ENCODE measurements around the gene ARHGEF5.

GRCh38 chr7:144404946-144405345 lies 49.7 kb downstream of the ARHGEF5 start:
- TF ChIP-seq CTCF (IDR thresholded peaks at IDR 0.05) (no peak), POLR2A (IDR thresholded peaks at IDR 0.05) (no peak)

Measured in prostate gland (tissue), 2 donors.